GM19099 (cell line): ENCODE results near the gene ENTPD6.

ENCODE experiments used
- POLR2A ChIP-seq: IDR thresholded peaks from 3 replicates; pipeline ENCODE4 v1.6.1; 2011; ENCODE audit warnings: low read depth; ENCODE audit not compliant: insufficient read length; ENCODE audit errors: extremely low read depth

ENTPD6 gene

GRCh38 chr20:25259358-25259757, 63.8 kb downstream of the ENTPD6 start:
- TF ChIP-seq POLR2A, result no peak

DNA sequence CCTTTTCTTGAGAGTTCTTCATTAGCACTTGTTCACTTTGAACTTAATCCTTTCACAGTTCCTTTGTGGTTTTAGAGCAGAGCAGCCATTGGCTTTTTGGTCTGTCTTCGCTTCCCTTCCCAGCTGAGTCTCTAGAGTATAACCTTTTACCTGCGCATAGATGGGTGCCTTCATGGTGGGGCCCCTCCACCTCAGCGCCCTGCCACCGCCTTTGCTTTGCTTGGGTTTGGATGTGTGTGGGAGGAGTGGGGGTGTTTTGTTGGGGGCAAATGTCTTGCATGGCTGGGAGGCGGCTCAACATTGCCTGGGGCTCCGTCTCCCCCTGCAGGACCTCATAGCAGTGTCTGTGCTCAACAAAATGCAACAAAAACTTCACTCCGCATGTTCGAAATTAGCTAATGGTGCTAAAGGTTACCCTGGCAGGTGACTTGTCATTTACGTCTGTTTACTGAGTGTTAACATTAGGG, 64.3 kb downstream of the ENTPD6 start:
- TF ChIP-seq POLR2A, result no peak

DNA sequence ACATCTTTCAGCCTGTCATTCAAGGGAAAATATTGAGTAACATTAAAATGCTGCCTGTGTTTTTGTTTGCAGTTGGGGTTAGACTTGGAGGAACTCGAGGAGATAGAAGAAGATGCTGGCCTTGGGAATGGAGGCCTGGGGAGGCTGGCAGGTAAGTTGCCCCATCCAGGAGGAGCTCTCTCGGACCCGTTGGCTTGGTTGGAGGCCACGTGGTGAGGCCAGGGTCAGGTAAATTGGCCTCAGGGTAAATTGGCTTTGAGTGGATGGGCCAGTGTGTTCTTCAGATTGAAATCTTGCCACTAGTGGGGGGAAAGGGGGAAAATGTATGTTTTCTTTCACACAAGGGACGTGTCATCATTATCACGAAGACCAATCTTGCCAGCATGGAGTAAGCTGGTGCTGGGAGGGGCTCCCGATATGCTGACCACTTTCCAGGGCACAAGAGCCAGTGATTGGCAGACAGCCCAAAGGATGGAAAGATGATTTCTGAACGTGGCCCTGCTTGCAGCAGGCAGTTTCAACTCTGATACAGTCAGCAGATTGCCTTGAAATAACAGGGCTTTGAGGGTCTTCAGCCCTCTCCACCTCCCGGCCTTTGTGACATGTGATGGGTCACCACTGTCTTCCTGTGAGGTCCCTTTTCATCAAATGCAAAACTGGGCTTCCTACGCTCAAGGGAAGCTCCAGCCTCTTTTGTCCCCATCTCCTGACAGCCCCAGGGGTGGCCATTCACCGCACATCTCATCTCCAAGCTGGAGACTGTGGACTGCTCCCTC, 73.7 kb downstream of the ENTPD6 start:
- no peak for TF ChIP-seq POLR2A

GRCh38 chr20:25269833-25270170, 74.3 kb downstream of the ENTPD6 start:
- TF ChIP-seq POLR2A, result no peak

DNA sequence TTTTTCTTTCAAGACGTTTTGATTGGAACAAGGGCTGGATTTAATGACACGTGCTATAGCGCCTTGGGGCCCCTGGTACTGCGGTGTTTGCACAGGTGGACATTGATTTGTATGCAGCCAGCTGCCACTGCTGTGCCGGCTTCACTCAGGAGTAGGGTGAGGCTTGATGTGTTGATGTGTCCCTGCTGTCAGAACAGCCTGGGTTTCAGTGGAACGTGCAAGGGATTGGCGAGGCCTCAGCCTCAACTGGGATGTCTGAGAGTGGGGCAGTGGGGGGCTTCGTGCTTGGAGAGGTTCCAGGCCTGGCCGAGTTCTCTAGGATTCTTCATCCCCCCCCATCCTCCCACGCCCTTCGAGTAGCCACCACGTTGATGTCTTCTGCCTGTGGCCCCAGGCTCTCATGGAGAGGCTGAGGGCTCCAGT, 75.3 kb downstream of the ENTPD6 start:
- TF ChIP-seq POLR2A, result no peak

- TF ChIP-seq POLR2A, result no peak
Observed at GRCh38 chr20:25271486-25272222, 76.1 kb downstream of the ENTPD6 start.

DNA sequence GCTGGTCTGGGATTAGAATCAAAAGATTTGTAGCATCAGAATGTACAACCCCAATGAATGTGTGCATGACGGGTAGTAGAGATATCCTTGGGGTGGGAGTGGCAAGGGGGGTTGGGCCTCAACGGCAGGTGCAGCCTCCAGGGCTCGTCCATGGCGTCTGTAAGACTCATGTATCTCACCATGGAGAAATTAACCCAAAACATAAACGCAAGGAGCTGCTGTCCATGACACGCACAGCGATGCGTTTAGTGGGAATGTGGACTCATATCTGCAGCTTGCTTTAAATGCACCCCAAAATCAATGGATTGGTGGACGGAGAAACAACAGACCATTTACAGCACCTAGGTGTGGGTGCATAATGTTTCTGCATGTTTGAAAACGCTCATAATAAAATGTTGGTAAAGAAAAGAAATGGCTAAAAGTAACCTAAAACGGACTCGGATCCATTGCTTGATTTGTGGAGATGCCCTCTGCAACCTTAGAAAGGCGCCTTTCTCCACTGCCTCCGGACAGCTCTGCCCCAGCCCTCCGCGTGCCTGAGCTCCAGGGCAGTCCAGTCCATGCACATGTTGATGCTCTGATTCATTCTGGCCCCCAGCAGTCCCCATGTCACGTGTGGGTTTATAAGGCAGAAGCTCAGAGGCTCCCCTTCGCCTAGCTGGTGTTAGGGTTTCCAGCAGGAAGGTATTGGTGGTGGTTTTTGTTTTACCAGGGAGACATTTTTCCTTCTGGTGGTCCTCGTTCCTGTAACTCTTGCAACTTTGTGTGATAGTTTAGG, 76.9 kb downstream of the ENTPD6 start:
- no peak for TF ChIP-seq POLR2A

GRCh38 chr20:25273046-25273445, 77.5 kb downstream of the ENTPD6 start:
- TF ChIP-seq POLR2A, result no peak

GRCh38 chr20:25273541-25274358, 78.2 kb downstream of the ENTPD6 start:
- no peak for TF ChIP-seq POLR2A

- TF ChIP-seq POLR2A, result no peak
Observed at GRCh38 chr20:25274481-25274880, 79.0 kb downstream of the ENTPD6 start.

GRCh38 chr20:25274891-25275812, 79.6 kb downstream of the ENTPD6 start:
- no peak for TF ChIP-seq POLR2A

GRCh38 chr20:25275813-25276532, 80.5 kb downstream of the ENTPD6 start:
- no peak for TF ChIP-seq POLR2A
